ENCODE measurements around the gene CACNA1G. TPM values are rescaled to one million over a fixed set of nuclear protein-coding genes. Genes with fewer than 3 reads are reported as not detected.
A peak's percentile ranks its signal among the peaks of the same experiment; 100 is the strongest.

The CACNA1G gene
- total RNA-seq, 2 experiments from 2014 or later: not detected

DNA sequence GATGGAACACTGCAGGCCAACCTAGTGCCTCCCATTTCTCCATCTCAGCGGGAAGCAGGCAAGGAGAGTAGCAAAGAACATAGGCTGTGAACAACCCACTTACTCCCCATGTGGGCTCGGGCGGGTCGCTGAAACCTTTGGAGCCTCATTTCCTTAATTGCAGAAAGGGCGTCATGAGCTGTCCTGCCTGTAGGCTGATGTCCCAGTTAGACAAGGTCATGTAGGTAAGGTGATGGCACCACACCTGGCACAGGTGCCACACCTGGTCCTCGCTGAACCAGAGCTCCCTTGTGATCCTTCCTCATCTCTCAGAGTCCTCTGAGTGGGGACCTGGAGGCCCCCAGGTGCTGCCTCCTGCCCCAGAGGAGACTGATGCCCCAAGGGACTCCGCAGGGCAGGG, 97.1 kb downstream of the CACNA1G start:
- Mint-ChIP-seq H3K4me3 (no peak overlapping the region), H3K36me3 (ENCODE audit: low read depth) (no peaks in the 10 kb centered on the region), H3K9me3 (no peaks in the 10 kb centered on the region), H3K27ac (no peak overlapping the region), H3K4me1 (peaks cover 20% of the 10 kb centered on the region), H3K27me3 (no peaks in the 10 kb centered on the region)
- POLR2A ChIA-PET: no interaction called here
- no peak for DNase-seq
- CTCF ChIA-PET: interaction anchor here (0.5 kb wide), 1 partner anchor 38 kb away, joined by 3 read pairs; no protein-coding TSS in a partner anchor

DNA sequence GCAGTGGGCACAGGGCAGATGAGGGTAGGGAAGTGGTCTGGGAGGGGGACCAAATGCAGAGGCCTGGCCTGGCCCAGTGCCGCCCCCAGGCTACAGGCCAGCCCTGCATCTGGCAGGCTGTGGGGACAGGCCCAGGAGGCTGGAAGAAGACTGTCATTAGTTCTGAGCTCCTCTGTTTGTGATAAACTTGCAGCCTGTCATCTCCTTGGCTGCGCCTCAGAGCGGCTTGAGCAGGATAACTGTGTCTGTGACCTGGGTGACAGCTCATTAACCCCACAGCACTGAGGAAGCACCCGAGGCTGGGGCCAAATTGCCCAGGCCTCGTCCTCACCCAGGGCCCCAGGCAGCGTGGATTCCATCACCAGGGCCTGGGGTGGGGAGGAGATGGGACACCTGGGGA, 98.1 kb downstream of the CACNA1G start:
- H3K4me3 Mint-ChIP-seq: no peak overlapping the region
- POLR2A ChIA-PET: no interaction called here
- CTCF ChIA-PET: no interaction called here
- no peaks in the 10 kb centered on the region for H3K9me3 Mint-ChIP-seq
- no peaks in the 10 kb centered on the region for H3K36me3 Mint-ChIP-seq (ENCODE audit: low read depth)
- H3K4me1 Mint-ChIP-seq: peaks cover 24% of the 10 kb centered on the region
- DNase-seq: no peak
- no peaks in the 10 kb centered on the region for H3K27me3 Mint-ChIP-seq
- no peak overlapping the region for H3K27ac Mint-ChIP-seq

- no peak for DNase-seq
- Mint-ChIP-seq H3K36me3 (ENCODE audit: low read depth) (no peaks in the 10 kb centered on the region), H3K9me3 (no peaks in the 10 kb centered on the region), H3K27ac (no peak overlapping the region), H3K4me3 (no peak overlapping the region), H3K4me1 (peaks cover 24% of the 10 kb centered on the region), H3K27me3 (no peaks in the 10 kb centered on the region)
- POLR2A ChIA-PET: no interaction called here
- CTCF ChIA-PET: interaction anchor here (0.6 to 2.0 kb wide), 3 partner anchors 8 to 328 kb away, joined by 3 to 5 read pairs (median 4); no protein-coding TSS in a partner anchor
Observed at GRCh38 chr17:50659179-50659578, 98.7 kb downstream of the CACNA1G start.

DNA sequence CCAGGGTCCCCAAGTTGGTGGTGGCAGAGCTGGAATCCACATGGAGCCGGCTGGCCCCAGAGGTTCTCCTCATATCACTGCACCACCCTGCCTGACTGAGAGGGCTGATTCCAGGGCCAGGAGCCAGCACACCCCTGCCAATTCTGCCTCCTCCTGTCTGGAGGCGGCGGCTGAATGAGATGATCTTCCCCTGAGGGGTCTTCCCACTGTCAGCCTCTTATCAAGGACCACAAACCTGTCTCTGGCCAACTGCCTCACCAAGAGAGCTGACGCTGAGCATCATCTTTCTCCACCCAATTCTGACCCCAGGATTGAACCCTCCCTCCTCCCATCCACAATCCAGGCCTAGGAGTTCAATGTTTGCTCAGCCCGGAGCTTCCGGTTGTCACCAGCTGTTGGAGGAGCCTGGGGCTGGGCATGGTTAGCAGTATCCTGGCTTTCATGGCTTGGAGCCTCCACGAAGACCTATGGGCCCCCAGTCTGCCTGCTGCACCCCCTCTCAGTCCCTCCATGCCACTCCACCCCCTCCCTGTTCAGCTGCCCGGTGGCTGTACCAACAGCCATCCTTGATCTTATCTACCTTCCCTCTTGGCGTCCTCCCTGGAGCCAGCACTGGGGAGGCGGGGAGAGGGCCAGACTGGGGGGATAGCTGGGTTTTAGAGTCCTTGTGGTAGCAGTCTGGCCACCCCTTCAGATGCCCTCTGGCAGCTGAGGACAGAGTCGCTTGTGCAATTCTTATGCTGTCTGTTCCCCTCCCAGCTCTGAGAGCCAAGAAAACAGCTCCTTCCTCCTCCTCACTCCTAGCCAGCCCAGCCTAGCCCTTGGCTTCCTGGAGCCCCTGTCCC, 99.7 kb downstream of the CACNA1G start:
- no peaks in the 10 kb centered on the region for H3K9me3 Mint-ChIP-seq
- CTCF ChIA-PET: interaction anchor here (0.6 to 2.1 kb wide), 9 partner anchors 9 to 327 kb away, joined by 3 to 6 read pairs (median 4); partner anchors contain the start of gene LRRC59
- H3K27me3 Mint-ChIP-seq: no peaks in the 10 kb centered on the region
- no peak for DNase-seq
- H3K36me3 Mint-ChIP-seq (ENCODE audit: low read depth): no peaks in the 10 kb centered on the region
- no peak overlapping the region for H3K4me3 Mint-ChIP-seq
- H3K27ac Mint-ChIP-seq: peak overlapping the region; percentile 71
- POLR2A ChIA-PET: no interaction called here
- H3K4me1 Mint-ChIP-seq: peaks cover 24% of the 10 kb centered on the region

GRCh38 chr17:50660887-50661345, 100.4 kb downstream of the CACNA1G start:
- Mint-ChIP-seq H3K4me3 (no peak overlapping the region), H3K4me1 (peaks cover 24% of the 10 kb centered on the region), H3K36me3 (ENCODE audit: low read depth) (no peaks in the 10 kb centered on the region), H3K27me3 (no peaks in the 10 kb centered on the region), H3K27ac (peak overlapping the region; percentile 71), H3K9me3 (no peaks in the 10 kb centered on the region)
- DNase-seq: no peak
- CTCF ChIA-PET: interaction anchor here (0.6 to 2.1 kb wide), 9 partner anchors 10 to 264 kb away, joined by 3 to 6 read pairs (median 4); partner anchors contain the start of gene LRRC59
- POLR2A ChIA-PET: no interaction called here

DNA sequence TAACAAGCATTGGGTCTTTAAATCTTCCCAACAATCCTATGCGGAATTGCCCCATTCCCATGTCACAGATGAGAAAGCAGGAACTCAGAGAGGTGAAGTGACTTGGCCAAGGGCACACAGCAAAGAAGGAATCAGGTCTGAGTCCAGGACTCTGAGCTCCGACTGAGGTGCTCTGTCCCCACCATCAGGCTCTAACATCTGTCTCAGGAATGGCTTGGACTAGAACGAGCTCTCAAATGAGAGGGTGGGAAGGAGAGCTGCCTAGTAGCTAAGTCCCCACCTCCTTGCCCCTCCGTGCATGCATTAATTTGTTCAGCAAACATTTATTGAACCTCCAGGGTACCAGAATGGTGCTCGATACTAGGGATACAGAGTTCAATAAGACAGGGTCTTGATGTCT, 100.8 kb downstream of the CACNA1G start:
- Mint-ChIP-seq H3K27ac (peak overlapping the region; percentile 88), H3K27me3 (no peaks in the 10 kb centered on the region), H3K36me3 (ENCODE audit: low read depth) (no peaks in the 10 kb centered on the region), H3K4me1 (peaks cover 24% of the 10 kb centered on the region), H3K9me3 (no peaks in the 10 kb centered on the region), H3K4me3 (no peak overlapping the region)
- ChIA-PET POLR2A (no interaction called here), CTCF (interaction anchor here (0.9 to 2.1 kb wide), 6 partner anchors 9 to 264 kb away, joined by 3 to 6 read pairs (median 4); partner anchors contain the start of gene LRRC59)
- DNase-seq: no peak

GRCh38 chr17:50661795-50662391, 101.4 kb downstream of the CACNA1G start:
- Mint-ChIP-seq H3K4me3 (no peak overlapping the region), H3K4me1 (peaks cover 24% of the 10 kb centered on the region), H3K27me3 (no peaks in the 10 kb centered on the region), H3K36me3 (ENCODE audit: low read depth) (no peaks in the 10 kb centered on the region), H3K9me3 (no peaks in the 10 kb centered on the region), H3K27ac (peak overlapping the region; percentile 88)
- CTCF ChIA-PET: interaction anchor here (0.7 to 2.1 kb wide), 6 partner anchors 9 to 265 kb away, joined by 3 to 6 read pairs (median 4); partner anchors contain the start of gene LRRC59
- POLR2A ChIA-PET: no interaction called here
- peak; percentile 47 for DNase-seq

DNA sequence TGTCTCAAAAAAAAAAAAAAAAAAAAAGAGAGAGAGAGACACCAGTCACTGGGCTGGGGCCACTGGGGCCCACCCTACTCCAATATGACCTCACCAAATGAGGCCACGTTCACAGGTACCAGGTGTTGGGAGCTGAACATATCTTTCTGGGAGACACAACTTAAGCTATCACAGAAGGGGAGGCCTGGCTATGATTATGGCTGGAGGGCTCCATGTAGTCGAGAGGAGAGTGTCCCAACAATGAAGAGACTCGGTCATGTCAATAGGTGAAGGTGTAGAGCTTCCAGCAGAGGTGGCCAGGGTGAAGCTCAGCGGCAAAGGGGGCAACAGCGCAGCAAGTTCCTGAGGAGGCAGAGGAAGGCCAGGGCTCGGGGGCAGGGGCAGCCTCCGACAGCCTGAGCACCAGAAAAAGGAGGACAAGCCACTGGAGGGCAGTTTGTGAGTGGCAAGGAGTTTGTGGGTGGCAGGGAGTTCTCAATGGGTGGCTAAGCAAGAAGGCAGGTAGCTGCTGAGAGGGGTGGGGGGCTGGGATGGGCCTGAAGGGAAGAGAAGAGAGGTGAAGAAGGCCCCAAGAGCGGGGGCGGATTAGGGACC, 102.2 kb downstream of the CACNA1G start:
- Mint-ChIP-seq H3K4me3 (no peak overlapping the region), H3K27ac (no peak overlapping the region), H3K27me3 (no peaks in the 10 kb centered on the region), H3K9me3 (no peaks in the 10 kb centered on the region), H3K4me1 (peaks cover 24% of the 10 kb centered on the region), H3K36me3 (ENCODE audit: low read depth) (no peaks in the 10 kb centered on the region)
- CTCF ChIA-PET: interaction anchor here (0.7 to 0.8 kb wide), 2 partner anchors 12 to 92 kb away, joined by 3 read pairs; no protein-coding TSS in a partner anchor
- DNase-seq: no peak
- POLR2A ChIA-PET: no interaction called here

DNA sequence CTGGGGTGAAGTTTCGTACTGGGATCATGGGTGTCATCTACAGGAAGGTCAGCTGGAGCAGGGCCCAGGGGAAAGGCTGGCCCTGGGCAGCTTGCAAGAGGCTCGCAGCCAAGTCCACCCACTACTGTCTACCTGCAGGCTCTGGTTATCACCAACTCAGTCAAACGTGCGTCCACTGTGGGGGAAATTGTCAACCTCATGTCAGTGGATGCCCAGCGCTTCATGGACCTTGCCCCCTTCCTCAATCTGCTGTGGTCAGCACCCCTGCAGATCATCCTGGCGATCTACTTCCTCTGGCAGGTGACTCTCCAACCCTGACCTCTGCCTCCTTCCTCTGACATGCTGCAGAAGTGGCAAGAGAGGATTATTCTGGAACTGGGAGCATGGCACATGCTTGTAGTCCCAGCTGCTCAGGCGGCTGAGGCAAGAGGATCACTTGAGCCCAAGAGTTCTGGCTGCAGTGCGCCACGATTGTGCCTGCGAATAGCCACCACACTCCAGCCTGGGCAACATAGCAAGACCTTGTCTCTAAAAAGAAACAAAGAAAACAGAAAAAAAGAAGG, 103.4 kb downstream of the CACNA1G start:
- DNase-seq: no peak
- Mint-ChIP-seq H3K9me3 (no peaks in the 10 kb centered on the region), H3K27ac (no peak overlapping the region), H3K27me3 (no peaks in the 10 kb centered on the region), H3K36me3 (ENCODE audit: low read depth) (no peaks in the 10 kb centered on the region), H3K4me3 (no peak overlapping the region), H3K4me1 (peaks cover 27% of the 10 kb centered on the region)
- ChIA-PET CTCF (no interaction called here), POLR2A (no interaction called here)

GRCh38 chr17:50664788-50665458, 104.4 kb downstream of the CACNA1G start:
- DNase-seq: no peak
- ChIA-PET POLR2A (no interaction called here), CTCF (no interaction called here)
- Mint-ChIP-seq H3K4me3 (no peak overlapping the region), H3K27ac (no peak overlapping the region), H3K27me3 (no peaks in the 10 kb centered on the region), H3K4me1 (peaks cover 27% of the 10 kb centered on the region), H3K9me3 (no peaks in the 10 kb centered on the region), H3K36me3 (ENCODE audit: low read depth) (no peaks in the 10 kb centered on the region)

GRCh38 chr17:50665838-50666237, 105.3 kb downstream of the CACNA1G start:
- CTCF ChIA-PET: interaction anchor here (0.7 to 1.1 kb wide), 2 partner anchors 12 to 29 kb away, joined by 3 read pairs; no protein-coding TSS in a partner anchor

GRCh38 chr17:50666316-50666715, 105.8 kb downstream of the CACNA1G start:
- CTCF ChIA-PET: interaction anchor here (0.7 to 1.3 kb wide), 3 partner anchors 12 to 41 kb away, joined by 3 read pairs; no protein-coding TSS in a partner anchor
- no peaks in the 10 kb centered on the region for H3K9me3 Mint-ChIP-seq
- no peak overlapping the region for H3K27ac Mint-ChIP-seq
- H3K36me3 Mint-ChIP-seq (ENCODE audit: low read depth): no peaks in the 10 kb centered on the region
- DNase-seq: no peak
- POLR2A ChIA-PET: no interaction called here
- no peak overlapping the region for H3K4me3 Mint-ChIP-seq
- H3K4me1 Mint-ChIP-seq: peaks cover 18% of the 10 kb centered on the region
- H3K27me3 Mint-ChIP-seq: no peaks in the 10 kb centered on the region

More at GRCh38 chr17:50665838-50666237, 105.3 kb downstream of the CACNA1G start:
- Mint-ChIP-seq H3K4me3 (no peak overlapping the region), H3K27ac (no peak overlapping the region), H3K4me1 (peaks cover 22% of the 10 kb centered on the region), H3K36me3 (ENCODE audit: low read depth) (no peaks in the 10 kb centered on the region), H3K9me3 (no peaks in the 10 kb centered on the region), H3K27me3 (no peaks in the 10 kb centered on the region)
- DNase-seq: no peak
- POLR2A ChIA-PET: no interaction called here
